Brain pericyte (primary cell): ENCODE data around the gene KCNMA1.
"Not testable (repeated sequence)": the region's sequence is repeated elsewhere in the genome, so short reads cannot be mapped to it uniquely, and the experiment has no call there.

Experiments used
- DNase-seq: peaks from one replicate; pipeline ENCODE4 v3.0.0-alpha.2; 2012; ENCODE audit warnings: low read depth, low spot score

The KCNMA1 gene

DNA sequence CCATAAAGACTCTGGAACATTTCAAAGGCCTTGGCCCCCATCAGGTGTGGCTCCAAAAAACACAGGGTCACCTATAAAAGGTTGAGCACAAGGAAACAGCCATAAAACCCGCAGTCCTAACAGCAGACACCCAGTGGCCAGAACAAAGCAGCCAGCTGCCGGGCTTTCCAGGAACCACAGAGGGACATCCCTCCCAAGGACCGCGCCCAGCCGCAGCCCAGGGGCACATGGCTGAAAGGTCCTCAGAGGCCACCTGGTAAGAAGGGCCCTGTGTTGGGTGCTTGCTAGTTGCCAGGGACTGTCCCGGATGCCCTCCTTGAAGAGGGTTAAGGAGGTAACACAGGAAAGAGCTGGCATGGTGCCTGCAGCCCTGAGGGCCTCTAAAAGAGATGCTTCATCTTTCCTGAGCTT is 32.7 kb downstream of the KCNMA1 start:
- no peak for DNase-seq

DNA sequence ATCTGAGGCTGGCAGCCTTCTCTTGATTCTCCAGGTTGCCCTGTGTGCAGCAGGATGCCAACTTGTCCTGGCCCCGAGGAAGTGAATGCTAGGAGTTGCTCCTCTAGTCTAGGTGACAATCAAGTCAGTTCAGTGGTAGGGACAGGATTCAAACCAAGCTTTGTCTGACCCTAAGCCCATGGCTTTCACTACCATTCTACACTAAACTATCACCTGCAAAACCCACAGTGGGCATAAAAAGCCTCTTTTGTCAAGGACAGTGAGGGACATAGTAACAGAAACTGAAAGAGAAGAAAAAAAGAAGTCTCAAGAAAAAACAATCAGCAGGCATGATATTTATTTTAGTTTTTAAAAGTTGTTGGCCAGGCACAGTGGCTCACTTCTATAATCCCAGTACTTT is 33.5 kb downstream of the KCNMA1 start:
- no peak for DNase-seq

DNA sequence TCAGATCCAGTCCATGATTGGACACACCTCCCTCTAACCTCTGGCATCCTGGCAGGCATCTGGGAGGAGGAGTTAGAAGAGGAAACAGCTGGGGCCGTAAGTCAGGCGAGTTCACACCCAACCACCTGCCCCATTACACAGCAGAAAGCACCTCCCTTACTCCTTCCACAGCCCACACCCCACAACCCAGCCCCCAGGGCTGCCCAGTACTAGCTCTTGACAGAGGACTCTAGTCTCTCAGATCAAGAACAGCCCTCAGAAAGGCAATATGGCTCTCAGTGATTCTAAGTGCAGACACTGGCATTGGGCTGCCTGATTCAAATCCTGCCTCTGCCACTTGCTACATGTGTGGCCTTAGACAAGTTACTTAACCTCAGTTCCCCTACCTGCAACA is 34.1 kb downstream of the KCNMA1 start:
- no peak for DNase-seq

DNA sequence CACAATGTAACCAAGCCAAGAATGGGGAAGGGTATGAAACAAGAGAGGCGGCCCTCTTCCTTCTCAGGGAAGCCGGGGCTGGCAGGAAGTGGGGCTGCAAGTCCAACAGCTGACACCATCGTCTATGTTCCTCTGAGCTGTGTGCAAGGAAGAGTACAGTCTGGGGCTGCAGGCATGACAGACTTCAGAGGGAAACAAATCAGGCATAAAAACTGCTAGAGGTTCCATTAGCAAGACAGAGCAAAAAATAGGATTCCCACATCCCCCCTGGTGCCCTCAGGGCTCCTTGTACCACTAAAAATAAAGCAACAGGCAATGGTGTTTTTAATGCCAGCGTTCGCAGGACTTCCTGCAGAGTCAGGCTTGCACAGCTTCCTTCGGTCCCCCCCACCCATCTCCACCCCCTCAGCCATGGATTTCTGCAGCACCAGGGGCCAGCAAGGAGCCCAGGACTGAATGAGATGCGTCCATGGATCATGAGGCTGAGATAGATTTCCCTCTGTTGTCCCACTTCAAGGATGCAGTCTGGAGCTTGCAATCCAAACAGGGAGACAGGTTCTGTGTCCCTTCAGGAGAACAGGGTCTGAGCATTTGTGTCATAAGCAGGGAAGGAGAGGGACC is 34.6 kb downstream of the KCNMA1 start:
- no peak for DNase-seq

DNA sequence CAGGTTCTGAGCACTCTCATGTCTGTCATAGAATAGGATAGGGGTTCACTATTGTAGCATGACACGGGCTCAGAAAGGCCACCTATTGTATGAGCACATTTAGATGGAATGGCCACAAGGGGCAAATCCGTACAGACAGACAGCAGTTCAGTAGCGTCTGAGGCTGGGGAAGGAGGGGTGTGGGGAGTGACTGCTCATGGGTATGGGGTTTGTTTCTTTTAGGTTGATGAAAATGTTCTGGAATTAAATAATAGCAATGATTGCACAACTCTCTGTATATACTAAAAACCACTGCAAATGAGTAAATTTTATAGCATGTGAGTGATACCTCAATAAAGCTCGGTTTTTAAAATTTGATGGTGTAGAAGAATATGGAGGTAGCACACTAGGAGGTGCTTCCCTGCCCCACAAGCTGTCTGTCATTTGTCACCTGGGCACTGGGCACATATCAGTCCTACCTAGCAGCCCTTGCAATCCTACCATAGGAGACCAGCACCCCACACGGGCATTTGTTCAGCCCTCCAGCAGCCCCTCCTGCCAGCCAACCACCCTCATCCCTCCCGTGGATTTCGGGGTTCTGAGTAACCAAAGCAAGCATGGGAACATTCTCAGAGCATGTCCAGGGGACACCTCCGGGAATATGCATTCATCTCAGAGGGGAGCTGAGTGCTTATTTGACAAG is 35.2 kb downstream of the KCNMA1 start:
- no peak for DNase-seq

DNA sequence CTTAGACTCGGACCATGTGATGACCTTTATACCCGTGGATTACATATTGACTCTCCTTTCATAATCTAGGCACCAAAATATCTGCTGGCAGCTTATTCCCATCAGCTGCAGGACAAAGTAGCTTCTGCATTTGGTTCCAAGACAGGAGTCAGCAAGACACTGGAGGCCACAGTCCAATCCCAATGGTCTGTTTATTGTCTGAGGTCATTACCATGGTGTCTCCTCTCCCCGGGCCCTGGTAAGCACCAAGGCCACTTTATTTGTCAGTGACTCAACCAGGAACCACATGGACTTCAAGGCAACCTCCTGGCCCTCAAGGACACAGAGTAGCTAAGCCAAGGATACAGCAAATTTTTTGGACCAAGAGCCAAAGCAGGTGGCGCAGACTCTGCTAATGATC is 36.1 kb downstream of the KCNMA1 start:
- DNase-seq: no peak

DNA sequence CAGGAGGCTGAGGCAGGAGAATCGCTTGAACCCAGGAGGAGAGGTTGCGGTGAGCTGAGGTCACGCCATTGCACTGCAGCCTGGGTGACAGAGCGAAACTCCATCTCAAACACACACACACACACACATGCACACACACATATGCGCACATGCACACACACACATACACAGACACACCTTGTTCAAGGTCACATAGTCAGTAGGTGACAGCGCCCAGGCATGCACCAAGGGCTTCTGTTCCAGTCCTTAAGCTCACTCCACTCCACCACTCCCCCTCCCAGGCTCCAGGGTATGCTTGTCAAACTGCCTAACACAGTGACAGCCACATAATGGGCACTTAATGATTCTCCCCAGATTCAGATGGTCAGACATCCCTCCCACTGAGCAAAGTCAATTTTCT is 37.0 kb downstream of the KCNMA1 start:
- DNase-seq: no peak

DNA sequence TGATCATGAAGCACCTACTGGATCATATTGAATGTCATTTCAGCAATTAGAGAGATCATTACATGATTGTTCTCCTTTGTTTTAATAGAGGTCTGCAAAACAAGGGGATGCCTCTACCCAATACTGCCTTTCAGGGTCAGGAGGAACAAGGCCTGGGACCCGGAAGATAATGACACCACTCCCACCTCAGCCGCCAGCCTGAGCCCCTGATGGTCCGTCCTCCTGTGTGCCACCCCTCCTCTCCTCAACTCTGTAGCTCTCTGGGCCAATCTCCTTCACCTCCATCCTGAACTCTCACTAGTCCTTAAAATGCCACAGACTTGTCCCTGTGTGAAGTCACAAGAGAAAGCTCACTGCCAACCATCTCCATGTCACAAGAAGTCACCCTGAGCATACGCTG is 38.0 kb downstream of the KCNMA1 start:
- DNase-seq: no peak

DNA sequence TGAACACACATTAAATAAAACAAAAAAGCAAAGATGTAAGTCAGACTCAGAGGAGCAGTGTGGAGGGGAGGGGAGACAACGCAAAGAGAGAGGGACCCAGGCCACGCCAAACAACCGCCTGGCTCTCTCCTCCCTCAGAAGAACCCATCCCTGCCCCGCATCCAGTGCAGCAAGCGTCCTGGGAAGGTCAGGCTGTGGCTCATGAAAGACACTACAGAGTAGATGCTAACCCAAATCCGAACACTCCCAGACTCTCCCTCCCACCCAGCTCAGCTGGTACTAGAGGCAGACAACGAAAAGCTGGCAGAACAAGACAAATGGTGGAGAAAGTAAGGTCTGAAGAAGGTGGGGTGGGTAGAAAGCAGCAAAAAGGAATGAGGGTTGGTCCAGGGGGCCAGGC is 39.0 kb downstream of the KCNMA1 start:
- no peak for DNase-seq

DNA sequence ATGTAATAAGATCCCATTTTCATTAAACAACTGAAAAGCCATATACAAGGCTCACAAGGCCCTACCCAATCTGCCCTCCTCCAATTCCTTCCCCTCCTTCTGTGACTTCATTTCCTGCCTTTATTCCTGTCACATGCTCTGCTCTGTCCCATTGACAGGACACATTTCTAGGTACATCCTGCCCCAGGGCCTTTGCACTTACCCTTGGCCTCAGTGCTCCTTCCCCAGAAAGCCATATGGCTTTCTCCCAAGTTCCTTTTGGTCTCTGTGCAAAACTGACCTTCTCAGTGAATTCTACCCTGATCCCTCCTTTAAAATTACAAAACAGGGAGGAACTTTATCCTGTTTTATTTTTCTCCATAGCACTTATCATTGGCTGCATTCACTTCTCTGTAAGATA is 40.0 kb downstream of the KCNMA1 start:
- no peak for DNase-seq

DNA sequence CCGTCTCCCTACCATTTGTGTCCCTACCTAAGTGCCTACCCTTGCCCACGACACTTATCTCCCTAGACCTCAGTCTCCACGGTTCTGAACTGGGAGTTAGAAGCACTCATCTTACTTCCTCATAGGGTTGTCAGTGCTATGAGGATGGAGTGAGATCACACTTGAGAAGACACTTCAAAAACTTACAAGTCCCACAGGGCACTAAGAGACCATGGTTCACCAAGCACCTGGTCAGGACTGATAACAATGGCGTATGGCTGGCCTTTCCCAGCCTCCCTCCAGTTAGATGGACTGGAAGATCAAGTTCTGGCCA is 43.2 kb downstream of the KCNMA1 start:
- DNase-seq: no peak

DNA sequence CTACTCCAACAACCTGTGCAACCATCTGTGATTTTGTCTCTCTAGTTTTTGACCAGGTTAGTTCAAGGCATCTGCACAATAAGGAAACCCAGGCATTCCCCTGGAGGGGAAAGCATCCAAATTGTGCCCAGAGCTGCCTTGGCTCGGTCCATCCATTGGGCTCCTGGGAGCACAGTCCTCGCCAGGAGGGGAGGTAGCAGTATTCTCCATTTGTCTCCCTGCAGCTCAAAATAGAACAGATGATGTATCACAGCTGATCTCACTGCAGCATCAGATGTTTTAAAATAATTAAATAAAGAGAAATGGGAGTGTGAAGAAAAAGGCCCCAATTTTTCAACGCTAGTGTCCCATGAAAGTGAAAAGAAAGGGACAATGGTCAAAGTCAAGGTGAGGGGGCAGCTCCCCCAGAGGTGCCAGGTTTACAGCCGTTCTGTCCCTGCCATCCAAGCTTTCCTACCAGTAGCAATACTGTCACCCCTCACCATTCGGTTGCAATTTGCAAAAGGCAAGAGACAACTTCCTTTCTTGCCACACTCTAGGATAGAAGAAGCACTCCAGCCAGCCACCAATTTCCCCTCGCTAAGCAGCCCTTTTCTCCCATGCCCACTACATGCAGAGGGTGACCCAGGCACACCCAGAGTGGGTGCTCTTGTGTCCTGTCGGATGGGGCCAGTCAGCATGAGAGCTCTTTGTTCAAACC is 43.7 kb downstream of the KCNMA1 start:
- no peak for DNase-seq

DNA sequence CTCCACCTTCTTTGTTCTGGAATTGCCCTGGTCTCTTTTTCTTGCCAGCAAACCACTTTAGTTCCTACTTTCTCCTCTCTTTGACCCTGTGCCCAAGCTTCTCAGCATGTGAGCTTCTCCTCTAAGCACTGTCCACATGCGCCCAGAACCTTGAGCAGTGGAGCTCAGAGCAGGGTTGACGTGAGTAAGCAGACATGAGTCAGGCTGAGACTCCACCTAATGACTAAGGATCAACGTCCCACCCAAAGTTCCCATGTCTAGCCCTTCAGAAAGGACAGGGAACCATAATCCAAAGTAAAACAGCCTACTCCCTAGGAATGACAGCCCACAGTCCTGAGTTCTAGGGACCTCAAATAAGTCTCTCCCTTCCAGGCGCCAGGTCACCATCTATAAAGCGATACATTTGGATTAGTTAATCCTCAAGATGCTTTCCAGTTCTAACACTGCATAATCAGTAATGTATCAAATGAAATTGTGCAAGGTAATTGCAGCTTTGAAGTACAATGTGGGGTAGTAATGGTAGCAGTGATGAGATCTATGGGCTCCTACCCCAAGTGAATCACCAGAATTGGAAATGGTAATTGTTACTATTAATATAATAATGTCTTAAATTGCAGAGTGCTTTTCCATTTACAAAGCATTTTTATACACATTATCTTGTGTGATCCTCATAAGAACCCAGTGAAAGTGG is 44.5 kb downstream of the KCNMA1 start:
- DNase-seq: peak; percentile 60

DNA sequence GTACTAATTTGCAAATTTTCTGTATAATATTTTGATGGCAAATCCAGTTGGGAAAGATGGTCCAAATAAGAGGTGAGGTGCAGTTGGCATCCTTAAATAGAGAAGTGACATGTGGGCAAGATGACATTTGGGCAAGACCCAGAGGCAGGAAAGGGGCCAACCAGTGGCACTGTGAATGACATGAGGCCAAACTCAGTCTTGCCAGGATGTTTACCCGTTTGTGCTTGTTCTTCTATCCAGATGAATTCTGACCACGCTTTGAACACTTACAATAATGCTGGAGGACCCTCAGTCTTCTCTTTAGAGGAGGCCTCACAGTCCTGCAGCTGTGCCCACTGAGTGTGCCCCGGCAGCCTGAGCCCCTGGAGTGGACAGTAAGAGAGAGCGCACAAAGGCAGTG is 45.1 kb downstream of the KCNMA1 start:
- no peak for DNase-seq

DNA sequence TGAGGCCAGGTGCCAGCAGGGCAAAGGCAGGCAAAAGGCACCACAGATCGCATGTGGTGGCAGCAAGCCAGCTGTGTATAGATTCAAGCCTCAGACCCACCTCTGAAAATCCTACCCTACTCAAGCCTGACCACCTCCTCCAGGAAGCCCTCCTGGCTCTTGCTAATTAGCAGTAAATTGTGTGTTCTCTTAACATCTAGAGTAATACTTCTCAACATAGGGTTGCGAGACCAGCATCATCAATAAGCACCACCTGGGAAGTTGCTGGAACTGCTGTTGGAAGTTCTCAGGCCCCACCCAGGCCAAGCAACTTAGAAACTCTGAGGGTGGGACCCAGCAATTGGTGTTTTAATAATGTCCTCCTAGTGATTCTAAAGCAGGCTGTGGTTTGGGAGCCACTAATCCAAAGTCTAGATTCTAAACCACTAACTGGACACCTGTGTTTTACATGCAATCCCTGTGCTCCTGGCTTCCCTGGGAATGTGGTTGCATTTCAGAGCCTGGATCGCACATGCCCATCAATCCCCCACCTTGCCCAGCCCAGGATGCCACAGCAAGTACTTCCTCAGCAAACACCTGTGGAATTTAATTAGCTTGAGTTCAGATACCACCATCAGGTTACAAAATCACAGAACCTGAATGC is 46.2 kb downstream of the KCNMA1 start:
- no peak for DNase-seq

DNA sequence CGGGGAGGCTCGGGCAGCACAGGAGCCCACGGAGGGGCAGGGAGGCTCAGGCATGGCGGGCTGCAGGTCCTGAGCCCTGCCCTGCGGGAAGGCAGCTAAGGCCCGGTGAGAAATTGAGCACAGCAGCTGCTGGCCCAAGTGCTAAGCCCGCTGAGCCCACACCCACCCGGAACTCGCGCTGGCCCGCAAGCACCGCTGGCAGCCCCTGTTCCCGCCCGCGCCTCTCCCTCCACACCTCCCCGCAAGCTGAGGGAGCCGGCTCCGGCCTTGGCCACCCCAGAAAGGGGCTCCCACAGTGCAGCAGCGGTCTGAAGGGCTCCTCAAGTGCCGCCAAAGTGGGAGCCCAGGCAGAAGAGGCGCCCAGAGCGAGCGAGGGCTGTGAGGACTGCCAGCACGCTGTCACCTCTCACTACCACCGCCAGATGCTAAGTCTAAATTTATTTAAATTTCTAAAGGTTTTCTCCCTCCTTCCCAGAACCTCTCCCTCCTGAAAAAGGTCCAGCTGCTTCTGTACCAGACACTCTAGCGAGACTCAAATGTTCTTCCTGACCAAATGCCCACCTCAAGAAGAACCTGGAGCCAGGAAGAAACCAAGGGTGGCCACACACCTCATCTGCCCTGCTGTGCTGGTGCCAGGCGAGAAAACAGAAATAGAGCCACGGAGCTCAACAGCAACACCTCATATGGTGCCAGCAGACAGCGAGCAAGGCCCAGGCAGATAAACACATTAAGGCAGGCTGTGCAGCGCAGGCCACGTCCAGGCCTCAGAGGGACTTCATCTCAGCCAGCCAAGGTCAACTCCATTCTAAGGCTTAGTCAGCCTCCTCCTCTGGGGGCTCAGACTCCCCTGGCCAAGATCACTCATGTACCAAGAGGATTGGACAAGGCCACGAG is 47.0 kb downstream of the KCNMA1 start:
- no peak for DNase-seq

DNA sequence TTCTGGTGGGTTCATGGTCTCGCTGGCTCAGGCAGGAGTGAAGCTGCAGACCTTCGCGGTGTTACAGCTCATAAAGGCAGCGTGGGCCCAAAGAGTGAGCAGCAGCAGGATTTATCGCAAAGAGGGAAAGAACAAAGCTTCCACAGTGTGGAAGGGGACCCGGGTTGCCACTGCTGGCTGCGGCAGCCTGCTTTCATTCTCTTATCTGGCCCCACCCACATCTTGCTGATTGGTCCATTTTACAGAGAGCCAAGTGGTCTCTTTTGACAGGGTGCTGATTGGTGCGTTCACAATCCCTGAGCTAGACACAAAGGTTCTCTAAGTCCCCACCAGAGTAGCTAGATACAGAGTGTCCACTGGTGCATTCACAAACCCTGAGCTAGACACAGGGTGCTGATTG is 47.9 kb downstream of the KCNMA1 start:
- not testable (repeated sequence) for DNase-seq

DNA sequence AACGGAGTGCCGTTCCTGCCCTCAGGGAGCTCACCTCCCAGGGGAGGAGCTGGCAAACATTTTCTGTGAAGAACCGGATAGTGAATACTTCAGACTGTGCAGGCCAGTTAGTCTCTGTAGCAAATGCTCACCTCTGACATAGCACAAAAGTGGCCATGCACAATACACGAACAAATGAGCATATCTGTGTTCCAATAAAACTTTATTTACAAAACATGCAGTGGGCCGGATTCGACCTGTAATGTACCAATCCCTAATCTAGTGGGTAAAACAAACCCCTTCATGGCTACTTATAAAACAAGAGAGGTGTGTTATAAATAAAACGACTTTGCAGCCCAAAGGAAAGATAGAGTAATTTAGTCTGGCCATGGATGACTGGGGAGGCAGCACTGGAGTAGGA is 48.7 kb downstream of the KCNMA1 start:
- no peak for DNase-seq

DNA sequence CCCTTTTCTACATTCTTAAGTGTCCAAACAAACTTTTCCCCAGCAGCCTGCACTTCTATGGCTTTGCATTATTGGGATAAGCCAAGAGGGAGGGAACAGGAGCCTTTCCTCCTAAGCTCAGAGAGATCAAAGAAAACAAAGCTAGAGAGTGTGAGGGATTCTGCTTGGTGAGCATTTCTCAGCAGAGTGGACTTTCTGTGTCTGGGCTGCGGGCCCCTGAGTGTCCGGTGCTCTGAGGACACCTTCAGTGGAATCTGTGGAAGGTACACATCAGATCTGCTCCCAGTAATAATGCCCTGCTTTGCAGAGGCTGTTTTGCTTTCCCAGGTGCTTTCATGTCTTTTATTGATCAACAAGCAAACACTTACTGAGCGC is 50.2 kb downstream of the KCNMA1 start:
- DNase-seq: no peak

DNA sequence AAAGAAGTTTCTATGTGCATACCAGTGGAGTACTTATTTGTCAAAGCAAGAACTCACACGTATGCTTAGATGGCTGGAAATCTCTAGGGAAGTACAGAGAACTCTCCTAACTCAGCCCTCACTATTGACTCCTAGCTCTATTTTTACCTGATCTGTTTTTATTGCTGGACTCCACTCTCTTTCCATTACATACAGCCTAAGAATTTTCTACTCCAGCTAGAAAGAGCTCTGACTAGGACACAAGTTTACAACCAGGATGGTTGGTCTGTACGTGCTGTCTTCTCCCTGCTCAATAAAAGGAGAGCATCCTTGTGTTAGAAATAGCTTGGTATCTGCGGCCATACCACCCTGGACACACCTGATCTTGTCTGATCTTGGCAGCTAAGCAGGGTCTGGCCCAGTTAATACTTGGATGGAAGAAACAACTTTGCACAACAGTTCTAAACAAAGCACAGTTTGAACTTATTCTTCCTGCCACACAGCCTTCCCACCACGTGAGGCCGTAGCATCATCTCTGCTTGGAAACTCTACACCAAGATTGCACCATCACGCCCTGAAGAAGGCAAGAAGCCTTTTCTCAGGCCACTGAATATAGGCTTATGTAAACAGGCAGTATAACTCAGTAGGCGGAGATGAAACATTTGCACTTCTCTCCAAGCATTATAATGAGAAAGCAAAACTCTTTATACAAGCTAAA is 50.7 kb downstream of the KCNMA1 start:
- peak; percentile 82 for DNase-seq

DNA sequence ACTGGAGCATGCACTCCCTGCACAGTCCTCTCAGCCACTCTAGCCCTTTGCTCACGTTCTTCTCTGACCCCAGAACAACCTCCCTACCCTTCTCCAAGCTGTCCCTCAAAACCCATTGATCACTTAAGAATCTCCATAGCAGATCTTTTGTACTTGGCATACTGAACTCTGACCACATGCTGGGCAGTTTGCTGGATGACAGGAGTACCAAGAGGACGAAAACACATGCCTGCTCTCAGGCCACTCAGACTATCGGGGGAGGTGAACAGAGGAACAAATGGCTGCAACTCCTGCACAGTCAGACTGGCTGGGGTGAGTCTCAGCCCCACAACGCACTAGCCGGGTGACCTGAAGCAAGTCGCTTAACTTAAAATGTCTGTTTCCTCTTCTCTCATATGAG is 52.7 kb downstream of the KCNMA1 start:
- no peak for DNase-seq
